Panc1 (cell line): Measurements from ENCODE around the gene CD3D.

Experiments
- POLR2AphosphoS5 ChIP-seq: IDR thresholded peaks from 2 replicates; pipeline ENCODE4 v1.6.1; 2012; ENCODE audit warnings: mild to moderate bottlenecking, low read depth, low read length, moderate library complexity
- SIN3A ChIP-seq: IDR thresholded peaks from 2 replicates; pipeline ENCODE4 v1.6.1; 2012; ENCODE audit warnings: low read depth, mild to moderate bottlenecking, low read length, moderate library complexity, borderline replicate concordance; ENCODE audit not compliant: insufficient read depth
- TF ChIP-seq, protein P1 (sequence below): fragments of 450-650 bp; IDR thresholded peaks from 2 replicates; pipeline ENCODE4 v1.5.1; 2017; ENCODE audit warnings: mild to moderate bottlenecking
- TF ChIP-seq, protein P2 (sequence below), 2 experiments: IDR thresholded peaks; 2 replicates each; pipeline ENCODE4 v1.6.1; 2011 to 2012; ENCODE audit warnings: low read depth in 2 of 2, control low read depth in 1 of 2, low read length in 1 of 2, mild to moderate bottlenecking in 1 of 2, moderate library complexity in 1 of 2; ENCODE audit not compliant: insufficient read depth in 1 of 2

DNA sequence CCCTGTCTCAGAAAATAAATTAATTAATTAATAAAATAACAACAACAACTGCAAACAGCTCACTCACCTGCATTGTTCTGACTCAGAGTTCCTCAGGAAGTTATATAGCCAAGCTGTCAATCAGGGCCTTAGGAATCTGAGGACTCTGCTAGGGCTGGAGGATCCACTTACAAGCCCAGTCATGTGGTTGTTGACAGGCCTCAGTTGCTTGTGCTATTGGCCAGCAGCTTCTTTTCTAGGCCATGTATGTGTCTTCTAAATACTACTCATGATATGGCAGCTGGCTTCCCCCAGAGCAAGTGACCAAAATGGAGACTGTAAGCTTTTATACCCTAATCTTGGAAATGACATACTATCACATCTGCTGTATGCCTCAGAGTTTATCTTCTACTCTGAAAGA lies 38.1 kb upstream of the CD3D start:
- TF ChIP-seq, protein P1, sequence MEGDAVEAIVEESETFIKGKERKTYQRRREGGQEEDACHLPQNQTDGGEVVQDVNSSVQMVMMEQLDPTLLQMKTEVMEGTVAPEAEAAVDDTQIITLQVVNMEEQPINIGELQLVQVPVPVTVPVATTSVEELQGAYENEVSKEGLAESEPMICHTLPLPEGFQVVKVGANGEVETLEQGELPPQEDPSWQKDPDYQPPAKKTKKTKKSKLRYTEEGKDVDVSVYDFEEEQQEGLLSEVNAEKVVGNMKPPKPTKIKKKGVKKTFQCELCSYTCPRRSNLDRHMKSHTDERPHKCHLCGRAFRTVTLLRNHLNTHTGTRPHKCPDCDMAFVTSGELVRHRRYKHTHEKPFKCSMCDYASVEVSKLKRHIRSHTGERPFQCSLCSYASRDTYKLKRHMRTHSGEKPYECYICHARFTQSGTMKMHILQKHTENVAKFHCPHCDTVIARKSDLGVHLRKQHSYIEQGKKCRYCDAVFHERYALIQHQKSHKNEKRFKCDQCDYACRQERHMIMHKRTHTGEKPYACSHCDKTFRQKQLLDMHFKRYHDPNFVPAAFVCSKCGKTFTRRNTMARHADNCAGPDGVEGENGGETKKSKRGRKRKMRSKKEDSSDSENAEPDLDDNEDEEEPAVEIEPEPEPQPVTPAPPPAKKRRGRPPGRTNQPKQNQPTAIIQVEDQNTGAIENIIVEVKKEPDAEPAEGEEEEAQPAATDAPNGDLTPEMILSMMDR: no peak
- TF ChIP-seq, protein P2, sequence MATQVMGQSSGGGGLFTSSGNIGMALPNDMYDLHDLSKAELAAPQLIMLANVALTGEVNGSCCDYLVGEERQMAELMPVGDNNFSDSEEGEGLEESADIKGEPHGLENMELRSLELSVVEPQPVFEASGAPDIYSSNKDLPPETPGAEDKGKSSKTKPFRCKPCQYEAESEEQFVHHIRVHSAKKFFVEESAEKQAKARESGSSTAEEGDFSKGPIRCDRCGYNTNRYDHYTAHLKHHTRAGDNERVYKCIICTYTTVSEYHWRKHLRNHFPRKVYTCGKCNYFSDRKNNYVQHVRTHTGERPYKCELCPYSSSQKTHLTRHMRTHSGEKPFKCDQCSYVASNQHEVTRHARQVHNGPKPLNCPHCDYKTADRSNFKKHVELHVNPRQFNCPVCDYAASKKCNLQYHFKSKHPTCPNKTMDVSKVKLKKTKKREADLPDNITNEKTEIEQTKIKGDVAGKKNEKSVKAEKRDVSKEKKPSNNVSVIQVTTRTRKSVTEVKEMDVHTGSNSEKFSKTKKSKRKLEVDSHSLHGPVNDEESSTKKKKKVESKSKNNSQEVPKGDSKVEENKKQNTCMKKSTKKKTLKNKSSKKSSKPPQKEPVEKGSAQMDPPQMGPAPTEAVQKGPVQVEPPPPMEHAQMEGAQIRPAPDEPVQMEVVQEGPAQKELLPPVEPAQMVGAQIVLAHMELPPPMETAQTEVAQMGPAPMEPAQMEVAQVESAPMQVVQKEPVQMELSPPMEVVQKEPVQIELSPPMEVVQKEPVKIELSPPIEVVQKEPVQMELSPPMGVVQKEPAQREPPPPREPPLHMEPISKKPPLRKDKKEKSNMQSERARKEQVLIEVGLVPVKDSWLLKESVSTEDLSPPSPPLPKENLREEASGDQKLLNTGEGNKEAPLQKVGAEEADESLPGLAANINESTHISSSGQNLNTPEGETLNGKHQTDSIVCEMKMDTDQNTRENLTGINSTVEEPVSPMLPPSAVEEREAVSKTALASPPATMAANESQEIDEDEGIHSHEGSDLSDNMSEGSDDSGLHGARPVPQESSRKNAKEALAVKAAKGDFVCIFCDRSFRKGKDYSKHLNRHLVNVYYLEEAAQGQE (IDR thresholded peaks at IDR 0.05; ENCODE audit: insufficient read depth in 1 of 2, low read depth in 2 of 2, low read length in 1 of 2): no peak
- no peak for TF ChIP-seq SIN3A
- TF ChIP-seq POLR2AphosphoS5: no peak
